ENCODE data around the gene PAK6.

Gene PAK6

DNA sequence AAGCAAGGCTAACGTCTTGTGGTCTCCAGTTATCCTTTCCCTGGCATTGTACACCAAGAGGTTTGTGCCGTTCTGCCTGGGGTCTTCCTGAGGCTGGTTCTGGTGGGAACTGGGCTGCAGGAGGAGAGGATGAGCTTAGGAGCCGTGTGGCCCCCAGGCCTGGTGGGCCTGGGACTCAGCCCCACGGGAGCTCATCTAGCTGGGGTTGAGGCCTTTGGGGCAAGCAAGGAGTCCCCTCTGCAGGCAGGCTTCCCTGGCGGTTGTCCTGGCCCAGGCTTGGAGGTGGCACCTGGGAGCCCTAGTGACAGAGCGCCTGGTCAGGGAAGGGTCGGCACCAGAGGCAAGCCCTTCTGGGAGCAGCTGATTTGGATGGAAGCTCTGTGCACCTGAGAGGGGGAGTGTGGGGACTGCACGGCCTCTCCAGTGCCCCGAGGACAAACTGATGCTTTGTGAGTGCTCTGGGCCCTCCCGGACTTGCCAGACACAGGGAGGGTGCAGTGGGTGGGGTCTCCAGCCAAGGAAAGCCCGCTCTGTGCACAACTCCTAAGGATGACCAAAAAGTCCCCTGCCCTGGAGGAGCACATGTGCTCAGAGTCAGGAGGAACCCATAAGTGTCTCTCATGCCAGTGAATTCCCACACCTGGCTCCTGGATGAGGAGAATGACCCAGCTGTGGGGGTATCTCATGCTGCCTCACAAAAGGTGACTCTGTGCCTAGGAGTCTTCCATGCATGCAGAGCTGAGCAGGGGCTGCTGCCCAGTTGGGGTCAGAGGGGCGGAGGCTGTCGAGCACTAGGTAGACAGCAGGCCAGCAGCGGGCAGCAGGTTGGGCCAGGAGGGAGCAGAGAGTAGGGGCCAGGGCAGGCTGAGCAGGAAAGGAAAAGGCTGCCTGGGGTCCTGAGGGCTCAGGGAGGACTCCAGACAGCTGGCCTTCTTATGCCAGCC is 2.7 kb downstream of the PAK6 start:
- DNase-seq (ENCODE audit: low read depth in 1 of 2, low spot score in 1 of 2): no peak

DNA sequence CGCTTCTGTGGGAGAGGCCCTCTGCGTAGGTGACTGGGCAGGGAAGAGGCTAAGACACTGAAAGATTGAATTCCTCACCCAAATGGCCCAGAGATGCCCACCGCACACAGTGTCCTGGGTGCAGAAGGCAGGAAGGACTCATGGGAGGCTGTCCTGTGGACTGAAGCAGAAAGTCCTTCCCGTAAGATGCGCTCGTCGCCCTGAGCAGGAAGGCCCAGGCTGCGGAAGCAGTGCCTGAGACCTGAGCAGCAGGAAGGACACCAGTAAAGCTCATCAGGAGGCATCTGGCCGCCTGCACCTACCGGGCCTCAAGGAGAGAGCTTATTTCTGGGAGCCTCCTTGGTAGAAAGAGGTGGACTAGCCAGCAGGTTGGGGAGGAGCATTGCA is 3.3 kb downstream of the PAK6 start:
- no peak for DNase-seq (ENCODE audit: low read depth in 1 of 2, low spot score in 1 of 2)

DNA sequence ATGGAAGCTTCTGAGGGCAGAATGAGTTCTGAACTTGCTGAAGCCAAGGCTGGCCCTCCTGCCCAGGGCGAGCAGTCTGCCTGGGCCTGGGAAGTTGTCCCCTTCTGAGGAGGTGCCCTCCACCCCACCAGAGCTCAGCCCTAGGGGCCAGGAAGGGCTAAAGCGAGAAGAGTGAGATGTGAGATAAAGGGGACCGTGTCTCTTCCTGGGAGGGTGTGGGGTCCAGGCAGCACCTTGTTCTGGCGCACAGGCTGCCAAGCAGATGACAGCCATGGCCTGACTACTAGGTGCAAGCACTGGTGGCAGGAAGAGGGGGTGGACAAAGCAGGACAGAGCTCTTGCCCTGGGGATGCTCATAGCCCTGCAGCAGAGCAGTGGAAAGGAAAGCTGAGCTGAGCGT is 3.7 kb downstream of the PAK6 start:
- no peak for DNase-seq (ENCODE audit: low read depth in 1 of 2, low spot score in 1 of 2)

DNA sequence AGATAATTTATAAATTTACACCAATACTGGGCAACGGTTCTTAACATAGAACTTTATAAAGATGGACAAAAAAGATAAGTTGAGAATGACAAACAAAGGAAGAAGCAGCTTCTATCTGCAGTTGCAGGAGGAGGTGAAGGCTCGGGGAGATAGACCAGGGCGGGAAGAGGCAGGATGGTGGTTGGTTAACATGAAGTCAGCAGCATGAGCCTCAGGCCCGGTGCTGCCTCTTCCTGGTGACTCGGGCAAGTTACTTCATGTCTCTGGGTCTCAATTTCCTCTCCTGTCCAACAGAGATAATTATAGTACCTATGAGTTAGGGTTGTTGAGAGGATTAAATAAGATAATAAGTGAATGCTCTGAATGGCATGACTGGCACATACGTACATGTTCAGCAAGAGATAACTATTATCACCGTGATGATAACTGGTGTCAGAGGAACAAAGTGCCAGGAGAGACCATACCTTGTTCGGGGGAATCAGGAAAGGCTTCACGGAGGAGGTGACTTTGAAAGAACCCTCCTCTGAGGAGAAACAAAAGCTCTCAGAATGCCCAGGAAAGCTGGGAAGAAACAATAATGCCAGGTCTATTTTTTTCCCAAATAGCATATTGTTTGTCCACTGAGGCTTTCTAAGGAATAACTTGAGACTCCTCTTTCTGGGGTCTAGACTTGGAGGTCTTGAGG is 4.4 kb downstream of the PAK6 start:
- no peak for DNase-seq (ENCODE audit: low read depth in 1 of 2, low spot score in 1 of 2)

DNA sequence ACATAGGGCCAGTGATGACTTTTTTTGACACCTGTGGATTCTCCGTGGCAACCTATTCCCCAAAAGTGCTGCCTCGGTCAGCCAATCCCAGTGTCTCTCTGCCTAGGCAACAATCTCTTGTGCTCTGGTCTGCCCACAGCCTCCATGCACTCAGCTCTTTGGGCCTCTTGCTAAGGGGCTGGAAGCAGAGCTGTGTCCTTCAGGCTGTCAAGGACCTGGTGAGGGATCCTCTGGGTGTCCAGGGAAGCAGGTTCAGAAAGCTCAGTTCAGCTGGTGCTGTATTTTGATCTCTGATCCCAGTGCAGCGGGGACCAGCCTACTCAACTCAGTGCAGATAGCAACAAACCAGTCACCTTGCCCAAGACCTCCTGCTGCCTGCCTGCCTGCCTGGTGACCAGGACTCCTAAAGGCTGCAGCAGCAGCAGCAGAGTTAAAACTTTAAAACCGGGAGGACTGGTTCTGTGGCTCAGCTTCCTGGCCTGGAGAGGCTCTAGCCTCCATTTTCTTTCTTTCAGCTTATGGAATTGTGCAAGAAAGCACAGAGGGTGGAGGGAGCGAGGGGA is 6.2 kb downstream of the PAK6 start:
- no peak for DNase-seq (ENCODE audit: low read depth in 1 of 2, low spot score in 1 of 2)

DNA sequence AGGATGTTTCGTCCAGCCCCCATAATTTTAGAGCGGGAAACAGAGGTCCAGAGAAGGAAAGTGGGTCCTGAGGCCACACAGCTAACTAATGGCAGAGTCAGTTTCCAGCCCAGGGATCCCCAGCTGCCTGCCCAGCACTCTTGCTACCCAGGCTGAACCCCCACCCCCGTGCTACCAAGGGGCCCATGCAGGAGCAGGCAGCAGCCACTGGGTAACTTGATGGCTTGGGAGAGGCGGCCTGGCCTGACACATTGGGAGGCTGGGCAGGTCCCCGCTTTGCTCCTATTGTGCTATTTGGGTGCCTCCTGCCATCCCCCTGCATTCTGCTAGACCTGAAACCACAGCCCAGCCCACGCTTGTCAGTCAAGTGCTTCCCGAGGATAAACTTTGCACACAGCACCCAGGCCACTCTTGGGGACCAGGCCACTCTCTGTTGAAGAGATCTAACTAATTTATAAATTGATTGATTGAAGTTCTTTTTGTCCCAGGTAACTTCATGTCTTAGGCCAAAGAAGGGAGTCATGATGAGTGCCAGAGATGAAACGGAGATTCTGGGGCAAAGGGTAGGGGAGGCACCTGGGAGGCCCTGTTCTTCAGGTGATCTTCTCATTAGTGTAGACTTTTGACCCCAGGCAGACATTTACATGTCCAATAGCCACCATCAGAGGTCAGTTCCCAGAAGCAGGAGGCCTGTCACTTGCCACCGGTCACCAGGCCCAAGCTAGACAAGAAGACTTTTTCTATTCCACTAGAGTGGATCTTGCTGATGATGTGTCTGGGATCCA is 7.0 kb downstream of the PAK6 start:
- no peak for DNase-seq (ENCODE audit: low read depth in 1 of 2, low spot score in 1 of 2)

DNA sequence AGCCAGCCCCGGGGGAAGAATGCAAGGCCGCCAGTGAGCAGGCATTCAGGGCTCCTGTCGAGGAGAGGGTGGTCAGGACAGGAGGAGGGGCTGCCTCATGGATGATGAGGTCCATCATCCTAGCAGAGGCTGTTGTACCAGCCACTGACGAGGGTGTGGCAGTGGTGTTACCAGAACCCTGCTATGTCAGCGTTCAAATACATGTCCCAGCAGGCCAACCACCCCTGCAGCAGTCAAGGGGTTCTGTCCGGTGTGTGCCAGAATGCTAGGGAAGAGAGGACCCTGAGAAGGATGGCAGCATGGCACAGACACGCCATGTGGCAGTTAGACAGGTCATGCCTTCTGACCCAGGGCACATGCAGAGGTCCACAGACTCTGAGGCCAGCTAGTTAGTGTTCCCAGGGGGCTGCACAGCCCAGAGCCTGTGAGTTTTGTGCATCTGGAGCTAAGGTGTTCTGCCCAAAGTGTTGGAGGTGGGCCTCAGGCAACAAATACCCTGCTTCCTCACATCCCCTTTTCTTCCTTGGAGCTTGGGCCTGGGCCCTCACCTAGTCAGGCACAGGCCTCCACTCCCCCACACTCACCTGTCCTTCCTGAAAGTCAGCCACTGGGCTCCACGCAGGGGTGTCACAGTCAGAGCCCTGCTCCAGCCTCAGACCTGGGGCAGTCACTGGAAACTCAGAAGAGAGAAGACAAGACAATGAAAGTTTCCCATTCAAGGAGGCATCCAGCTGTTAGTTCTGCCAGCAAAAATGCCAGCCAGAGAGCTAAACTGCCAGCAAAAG is 7.8 kb downstream of the PAK6 start:
- DNase-seq (ENCODE audit: low read depth in 1 of 2, low spot score in 1 of 2): no peak

DNA sequence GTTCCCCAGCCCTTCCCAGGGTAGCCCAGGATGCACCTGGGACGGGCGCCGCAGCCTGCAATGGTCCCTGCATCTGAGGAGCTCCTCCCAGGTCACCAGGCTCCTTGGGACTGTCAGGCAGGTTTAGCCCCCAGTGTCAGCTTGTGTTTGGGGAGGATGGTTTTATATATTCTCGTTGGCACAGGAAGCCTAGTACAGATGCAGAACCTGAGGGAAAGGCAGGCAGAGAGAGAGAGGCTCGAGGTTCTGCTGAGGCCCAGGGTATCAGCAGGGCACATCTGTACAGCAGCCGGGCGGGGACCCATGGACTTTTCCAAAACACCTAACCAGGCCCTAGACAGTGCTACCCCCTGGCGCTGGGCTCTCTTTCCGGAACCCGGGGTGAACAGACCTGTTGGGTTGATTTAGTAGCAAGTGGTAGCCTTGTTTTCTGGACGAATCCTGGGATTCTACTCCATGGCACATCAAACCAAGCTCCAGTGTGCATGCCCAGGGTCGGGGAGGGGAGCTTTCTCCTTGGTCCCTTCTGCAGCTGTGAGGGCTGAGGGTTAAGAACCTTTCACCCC is 8.6 kb downstream of the PAK6 start:
- DNase-seq (ENCODE audit: low read depth in 1 of 2, low spot score in 1 of 2): no peak

DNA sequence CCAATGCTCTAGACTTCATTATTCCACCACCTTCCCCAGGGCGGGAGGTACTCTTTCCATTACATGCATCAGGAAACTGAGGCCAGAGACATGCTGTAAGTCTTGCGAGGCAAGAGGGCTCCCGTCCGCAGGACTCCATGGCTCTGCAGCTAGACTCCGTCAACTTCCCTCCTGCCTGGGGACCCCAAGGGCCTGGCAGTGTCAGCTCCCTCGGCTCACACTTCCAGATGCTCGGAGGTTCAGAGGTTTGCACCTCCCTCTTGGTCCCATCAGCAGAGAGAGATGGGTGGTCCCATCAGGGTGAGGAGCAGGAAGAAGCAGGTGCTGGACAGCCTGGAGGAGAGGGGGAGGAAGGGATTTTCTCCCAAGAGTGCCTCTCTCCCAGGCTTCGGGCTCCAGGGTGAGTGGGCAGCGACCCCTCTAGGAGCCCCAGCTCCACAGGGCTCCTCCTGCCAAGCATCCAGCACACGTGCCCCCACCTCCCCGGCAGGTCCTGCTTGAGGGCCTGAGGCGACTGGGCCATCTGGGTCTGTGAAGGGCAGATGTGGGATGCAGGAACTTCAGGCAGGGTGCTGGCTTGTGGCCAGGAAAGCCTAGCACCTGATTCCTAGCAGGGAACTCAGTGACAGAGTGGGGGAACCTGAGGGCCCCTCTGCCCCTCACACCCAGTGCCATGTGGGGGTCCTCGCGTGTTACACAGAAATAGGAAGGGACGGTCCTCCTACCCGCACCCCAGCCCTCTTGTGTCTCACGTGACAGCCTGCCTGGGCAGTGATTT is 9.3 kb downstream of the PAK6 start:
- DNase-seq (ENCODE audit: low read depth in 1 of 2, low spot score in 1 of 2): no peak

DNA sequence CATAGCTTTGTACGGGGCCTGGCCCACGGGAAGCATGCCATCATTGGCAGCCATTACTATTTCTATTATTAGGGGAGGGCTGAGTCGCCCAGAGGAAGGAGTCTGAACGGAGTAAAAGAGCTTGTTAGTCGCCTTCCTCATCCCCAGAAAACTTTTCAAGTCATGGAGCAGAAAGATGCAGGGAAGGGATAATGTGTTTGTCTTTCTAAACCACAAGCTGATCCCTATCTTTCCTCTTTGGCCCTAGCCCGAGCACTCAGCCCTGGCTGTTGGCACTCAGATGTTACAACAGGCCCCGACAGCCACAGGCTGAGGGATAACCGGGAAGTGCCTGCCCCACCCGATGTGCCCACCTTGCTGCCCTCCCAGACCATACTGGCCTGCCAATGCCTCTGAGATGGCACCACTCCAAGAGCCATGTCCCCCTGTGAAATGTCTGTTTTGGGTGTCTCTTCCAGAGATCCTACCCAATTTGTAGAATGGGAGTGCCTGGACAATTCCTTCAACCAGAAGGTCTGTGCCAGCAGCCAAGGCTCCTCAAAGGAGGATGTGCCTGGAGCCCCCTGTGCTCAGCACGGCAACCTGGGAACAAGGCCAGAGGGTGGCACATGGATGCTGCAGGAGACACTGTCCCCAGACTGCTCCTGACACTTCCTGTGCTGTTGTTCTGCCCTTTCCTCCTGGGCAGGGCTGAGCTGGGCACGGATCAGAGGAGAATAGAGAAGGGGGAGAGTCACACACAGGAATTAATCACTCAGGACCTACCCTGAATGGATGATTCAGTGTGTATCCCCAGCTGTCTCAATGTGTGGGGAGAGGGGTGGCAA is 10.8 kb downstream of the PAK6 start:
- no peak for DNase-seq (ENCODE audit: low read depth in 1 of 2, low spot score in 1 of 2)

DNA sequence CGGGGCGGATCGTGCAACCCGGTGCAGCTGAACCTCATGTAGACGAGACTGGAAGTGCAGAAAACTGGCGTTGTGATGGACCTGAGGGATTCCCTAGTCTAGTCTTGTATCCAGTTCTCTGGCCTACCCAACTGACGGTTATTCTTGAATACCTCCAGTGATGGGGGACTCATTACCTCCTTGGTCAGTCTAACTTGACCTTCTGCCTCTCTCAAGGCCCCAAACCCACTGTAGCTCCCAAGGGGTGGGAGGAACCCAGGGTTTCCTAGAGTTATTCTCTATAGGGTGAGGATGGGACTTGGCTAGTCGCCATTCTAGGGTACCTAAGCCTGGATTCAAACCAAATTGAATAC is 11.4 kb downstream of the PAK6 start:
- DNase-seq (ENCODE audit: low read depth in 1 of 2, low spot score in 1 of 2): no peak

DNA sequence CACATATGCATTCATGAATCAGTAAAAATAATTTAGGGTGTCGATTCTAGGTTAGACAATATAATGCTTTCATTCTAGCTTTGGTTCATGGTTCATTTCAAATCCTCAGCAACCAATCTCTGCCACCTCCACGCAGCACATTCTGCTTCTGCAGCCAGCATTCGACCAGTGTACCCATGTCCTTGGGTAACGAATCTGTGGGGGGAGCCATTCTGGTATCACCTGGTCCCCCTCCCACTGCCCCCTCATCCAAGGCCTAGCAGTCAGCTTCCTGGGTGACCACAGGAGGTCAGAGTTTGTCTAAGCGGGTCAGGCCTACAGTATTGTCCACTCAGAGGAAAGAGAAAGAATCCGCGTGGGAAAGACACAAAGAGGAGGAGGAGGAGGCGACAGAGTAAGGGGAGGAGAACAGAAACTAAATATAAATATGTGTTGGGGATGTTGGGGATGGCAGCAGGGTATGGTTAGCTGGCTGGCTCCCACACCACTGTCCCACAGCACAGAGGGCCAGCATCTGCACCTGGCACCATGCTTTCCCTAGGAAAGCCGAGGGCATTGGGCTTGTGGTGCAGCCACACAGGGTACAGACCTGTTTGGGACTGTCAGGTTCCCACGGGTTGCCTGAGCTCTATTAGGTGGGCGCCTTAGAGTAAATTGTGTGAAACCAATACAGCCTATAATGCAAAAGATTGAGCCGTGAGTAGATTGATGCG is 12.1 kb downstream of the PAK6 start:
- no peak for DNase-seq (ENCODE audit: low read depth in 1 of 2, low spot score in 1 of 2)

DNA sequence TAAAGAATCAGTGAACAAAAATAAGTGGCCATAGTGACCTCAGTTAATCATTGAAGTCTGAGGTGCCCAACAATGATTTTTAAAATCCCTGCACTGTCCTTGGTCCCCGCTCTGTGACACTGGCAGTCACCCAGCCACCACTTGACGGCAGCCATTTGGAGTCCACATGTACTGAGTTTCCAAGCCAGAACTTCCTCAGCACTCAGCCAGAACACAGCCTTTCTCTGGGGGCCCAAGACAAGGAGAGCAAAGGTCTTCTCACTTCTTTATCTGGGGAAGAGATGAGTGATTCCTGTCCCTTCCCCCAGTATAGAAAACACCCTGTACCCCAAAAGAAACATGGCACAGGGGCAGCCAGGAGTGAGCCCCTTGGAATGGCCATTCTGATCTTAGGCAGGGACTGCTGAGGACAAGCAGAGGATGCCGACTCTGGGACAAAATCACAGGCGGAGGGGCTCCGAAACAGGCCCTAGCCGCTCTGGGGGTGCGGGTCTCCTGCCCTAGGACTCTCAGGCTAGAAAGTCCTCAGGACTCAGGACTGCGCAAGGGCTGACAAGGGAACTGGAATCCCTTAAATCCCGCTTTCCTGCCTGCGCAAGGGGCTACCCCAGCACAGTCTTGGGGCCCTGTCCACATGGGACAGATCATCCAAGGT is 12.8 kb downstream of the PAK6 start:
- DNase-seq (ENCODE audit: low read depth in 1 of 2, low spot score in 1 of 2): no peak

DNA sequence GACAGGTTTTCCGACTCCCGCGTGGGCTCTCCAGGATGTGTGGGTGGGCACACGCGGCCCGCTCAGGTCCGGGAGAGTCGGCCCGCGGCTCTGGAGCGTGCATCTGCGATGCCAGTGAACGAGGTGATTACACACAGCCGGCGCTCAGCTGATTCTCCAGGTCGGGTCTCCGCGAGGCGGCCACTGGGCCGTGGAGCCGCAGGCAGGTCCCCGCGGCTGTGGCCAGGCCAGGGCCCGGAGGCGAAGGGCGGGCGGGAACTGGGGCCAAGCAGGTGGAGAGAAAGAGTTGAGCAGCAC is 13.2 kb downstream of the PAK6 start:
- DNase-seq (ENCODE audit: low read depth in 1 of 2, low spot score in 1 of 2): no peak

DNA sequence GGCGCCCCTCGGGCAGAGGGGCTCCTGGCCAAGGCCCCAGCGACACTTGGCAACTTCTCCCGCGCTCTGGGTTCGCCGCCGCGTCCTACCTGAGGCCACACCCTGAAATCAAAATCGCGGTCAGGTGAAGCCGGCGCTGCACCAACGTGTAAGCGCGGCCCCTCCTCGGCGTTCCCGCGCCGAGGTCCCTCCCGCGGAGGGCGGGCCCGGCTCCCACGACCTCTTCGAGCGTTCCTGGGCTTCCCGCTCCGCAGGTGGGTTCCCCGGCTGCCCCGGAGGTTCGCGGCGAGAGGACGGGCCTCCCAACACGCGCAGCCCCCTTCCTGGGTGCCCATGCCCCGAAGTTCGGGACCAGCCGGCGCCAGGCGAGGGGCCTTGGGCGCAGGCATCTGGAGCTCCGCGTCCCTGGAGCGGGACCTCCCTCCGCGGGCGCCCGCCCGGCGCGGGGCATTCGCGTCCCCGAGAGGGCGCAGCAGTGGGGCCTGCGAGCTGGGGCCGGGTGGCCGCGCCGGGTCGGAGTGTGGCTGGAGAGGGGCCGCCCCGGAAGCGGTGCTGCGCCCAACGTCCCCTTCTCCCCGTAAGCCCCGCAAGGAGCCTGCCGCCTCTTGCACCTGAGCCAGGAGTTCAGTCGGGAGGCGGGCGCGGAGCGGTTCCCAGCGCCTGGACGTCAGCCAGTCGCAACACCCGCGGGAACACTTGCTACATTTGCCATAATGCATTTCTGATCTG is 13.7 kb downstream of the PAK6 start:
- DNase-seq (ENCODE audit: low read depth in 1 of 2, low spot score in 1 of 2): no peak

DNA sequence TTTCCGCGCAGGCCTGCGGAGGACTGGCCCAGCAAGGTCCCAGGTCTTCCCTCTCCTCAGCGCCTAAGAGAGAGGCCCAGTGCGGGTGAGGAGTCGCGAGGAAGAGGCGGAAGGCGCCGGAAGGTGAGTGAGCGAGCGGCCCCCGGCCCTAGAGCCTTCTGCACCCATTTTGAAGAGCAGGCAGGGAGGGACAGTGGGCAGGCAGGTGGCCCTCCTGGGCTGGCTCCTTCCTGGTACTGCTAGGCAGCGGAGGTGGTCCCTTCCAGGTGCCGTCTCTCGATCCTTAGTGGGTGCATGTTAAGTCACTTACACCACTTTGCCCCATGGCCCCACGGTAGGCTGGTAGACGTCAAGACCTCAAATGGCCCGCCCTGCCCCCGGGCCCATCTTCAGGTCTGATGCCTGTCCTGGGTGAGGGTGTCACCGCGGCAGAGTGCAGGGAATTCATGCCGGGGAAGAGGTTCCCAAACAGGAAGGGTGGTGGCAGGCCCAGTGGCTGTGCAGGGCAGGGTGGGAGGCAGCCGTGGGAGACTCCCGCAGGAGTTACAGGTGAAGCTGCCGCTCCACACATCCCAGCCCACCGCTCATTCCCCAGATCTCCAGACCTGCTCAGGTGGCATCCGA is 14.4 kb downstream of the PAK6 start:
- DNase-seq (ENCODE audit: low read depth in 1 of 2, low spot score in 1 of 2): no peak

DNA sequence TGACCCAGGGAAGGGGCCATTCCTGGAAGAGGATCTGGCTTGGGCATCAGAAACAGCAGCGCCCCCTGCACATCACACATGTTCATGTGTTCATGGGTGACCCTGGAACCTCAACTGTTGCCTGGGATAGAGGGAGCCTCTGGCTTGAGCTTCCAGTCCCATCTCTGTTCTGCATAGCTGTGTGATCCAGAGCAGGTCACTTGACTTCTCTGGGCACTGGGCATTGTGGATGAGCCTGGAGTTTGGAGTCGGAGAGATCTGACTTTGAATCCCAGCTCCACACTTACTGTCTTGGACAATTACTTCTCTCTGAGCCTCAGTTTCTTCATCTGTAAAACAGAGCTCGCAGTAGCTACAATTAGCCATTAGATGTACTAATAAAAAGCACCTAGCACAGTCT is 15.6 kb downstream of the PAK6 start:
- DNase-seq (ENCODE audit: low read depth in 1 of 2, low spot score in 1 of 2): no peak

Data from activated T-helper 1 cell treated with anti-CD3 and anti-CD28 coated beads, Interleukin-2, amount 50 U/mL, for 16 hours (primary cell).